Measurements from ENCODE around the gene PARP12. TPM values are rescaled to one million over a fixed set of nuclear protein-coding genes. Genes with fewer than 3 reads are reported as not detected.

The PARP12 gene
- total RNA-seq, 1 donor from 2014 or later = 15.8 TPM

- no peak for DNase-seq (ENCODE audit: low read depth)
Measured at GRCh38 chr7:140017034-140017433, 45.7 kb downstream of the PARP12 start.

- DNase-seq (ENCODE audit: low read depth) = no peak
Measured at GRCh38 chr7:140016540-140016939, 46.2 kb downstream of the PARP12 start.

- DNase-seq (ENCODE audit: low read depth) = no peak
Measured at GRCh38 chr7:140015471-140015970, 47.2 kb downstream of the PARP12 start.

DNA sequence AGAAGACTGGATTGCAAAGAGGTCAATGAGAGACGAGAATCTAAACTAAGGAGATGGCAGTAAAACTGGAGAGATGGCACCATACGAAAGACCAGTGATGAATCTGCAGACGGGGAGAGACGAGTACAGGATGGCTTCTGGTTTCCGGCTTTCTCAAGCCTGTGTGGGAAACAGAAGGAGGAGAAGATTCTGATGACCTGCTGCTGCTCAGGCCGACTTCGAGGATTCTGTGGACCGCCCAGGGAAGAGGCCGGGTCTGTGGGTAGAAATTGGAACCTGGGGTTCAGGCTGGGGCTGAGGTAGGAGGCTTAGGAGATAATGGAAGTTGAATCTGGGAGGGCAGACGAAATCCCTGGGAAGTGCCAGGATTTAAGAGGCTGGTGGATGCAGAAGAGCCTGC lies 48.6 kb downstream of the PARP12 start:
- no peak for DNase-seq (ENCODE audit: low read depth)

DNA sequence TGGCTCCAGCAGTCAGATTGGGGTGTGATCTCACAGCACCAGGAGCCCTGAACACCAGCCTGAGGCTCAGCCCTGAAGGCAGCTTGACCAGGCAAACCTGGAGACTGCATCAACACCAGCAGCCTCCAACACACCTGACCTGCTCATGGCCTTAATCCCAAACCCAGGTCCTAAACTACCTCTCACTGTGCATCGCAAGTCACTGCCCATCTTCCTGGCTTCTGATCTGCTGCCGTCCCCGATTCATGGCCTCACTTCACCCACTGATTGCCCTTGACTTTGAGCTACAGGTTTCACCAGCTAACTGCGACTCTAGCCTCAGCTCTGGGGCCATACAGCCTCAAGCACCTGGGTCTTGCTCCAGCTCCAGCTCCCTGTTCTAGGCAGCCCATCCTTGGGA lies 49.1 kb downstream of the PARP12 start:
- no peak for DNase-seq (ENCODE audit: low read depth)

- no peak for DNase-seq (ENCODE audit: low read depth)
Measured at GRCh38 chr7:140010194-140010895, 52.4 kb downstream of the PARP12 start.

DNA sequence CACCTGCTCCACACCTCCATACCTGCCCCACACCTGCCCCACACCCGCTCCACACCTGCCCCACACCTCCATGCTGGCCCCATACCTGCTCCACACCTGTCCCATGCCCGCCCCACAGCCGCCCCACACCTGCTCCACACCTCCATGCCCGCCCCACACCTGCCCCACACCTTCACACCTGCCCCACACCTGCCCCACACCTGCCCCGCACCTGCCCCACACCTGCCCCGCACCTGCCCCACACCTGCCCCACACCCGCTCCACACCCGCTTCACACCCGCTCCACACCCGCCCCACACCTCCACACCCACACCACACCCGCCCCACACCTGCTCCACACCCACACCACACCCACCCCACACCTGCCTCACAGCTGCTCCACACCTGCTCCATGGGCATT lies 53.0 kb downstream of the PARP12 start:
- no peak for DNase-seq (ENCODE audit: low read depth)

DNA sequence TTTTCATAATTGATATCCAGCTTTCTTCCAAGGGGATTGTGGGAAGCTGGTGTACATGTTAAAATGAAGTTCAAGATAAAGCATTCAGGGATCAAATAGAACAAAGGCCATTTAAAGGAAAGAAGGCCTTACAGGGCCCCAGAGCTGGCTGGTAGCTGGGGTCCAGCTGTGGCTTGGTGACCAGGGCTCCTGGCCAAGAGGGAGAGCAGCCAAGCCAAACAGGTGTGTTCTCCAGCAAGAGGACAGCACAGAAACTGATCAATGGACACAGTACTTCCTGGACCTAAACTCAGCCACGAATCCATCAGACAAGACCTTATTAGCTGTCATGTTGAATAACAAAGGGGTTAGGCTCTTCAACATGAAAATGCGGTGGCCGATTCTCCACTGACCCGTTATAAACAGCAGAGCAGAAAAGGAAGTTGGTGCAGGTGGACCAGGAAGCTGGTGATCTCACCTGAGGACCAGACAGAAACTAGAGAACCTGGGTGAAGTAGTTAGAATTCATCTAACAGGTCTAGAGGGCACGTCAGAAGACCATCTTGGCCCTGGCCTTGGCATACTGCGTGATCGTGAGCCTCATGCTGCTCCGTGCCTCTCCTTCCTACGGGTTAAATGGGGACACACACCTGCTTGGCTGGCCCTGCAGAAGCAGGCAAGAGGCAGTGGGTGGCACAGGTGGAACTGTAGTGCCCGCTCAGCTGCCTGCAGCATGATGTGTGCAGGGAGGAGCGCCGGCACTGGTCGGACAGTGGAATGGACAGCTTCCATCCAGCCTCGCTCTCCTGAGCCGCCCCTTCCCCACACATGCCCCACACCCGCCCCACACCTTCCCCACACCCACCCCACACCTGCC lies 53.8 kb downstream of the PARP12 start:
- DNase-seq (ENCODE audit: low read depth) = no peak

DNA sequence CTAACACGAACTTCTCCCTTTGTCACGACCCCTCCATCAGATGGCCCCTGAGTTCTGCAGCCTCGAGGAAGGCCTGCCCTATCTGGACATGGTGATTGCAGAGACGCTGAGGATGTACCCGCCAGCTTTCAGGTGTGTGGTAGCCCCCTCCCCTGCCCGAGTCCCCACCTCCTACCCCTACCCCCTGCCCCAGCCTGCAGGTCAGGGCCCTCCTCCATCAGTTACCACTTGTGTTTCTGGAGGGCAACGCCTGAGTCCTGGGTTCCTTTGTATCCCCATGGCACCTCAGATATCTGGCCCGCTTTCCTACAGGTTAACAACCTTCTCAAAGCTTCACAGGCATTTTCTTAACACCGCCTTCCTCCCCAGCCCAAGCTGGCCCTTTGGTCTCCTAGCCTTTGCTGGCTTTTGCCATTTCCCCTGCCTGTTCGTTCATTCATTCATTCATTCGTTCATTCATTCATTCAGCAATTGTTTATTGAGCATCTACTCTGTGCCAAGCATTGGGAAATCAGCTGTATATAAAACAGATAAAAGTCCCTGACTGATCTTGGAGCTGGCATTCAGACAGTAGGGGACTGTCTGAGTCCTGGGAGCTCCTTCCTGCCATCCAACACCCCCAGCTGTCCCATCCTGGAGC lies 55.6 kb downstream of the PARP12 start:
- no peak for DNase-seq (ENCODE audit: low read depth)

GRCh38 chr7:140006600-140006999 lies 56.2 kb downstream of the PARP12 start:
- DNase-seq (ENCODE audit: low read depth) = no peak

- peak; percentile 28 for DNase-seq (ENCODE audit: low read depth)
Measured at GRCh38 chr7:140005754-140006503, 56.8 kb downstream of the PARP12 start.

DNA sequence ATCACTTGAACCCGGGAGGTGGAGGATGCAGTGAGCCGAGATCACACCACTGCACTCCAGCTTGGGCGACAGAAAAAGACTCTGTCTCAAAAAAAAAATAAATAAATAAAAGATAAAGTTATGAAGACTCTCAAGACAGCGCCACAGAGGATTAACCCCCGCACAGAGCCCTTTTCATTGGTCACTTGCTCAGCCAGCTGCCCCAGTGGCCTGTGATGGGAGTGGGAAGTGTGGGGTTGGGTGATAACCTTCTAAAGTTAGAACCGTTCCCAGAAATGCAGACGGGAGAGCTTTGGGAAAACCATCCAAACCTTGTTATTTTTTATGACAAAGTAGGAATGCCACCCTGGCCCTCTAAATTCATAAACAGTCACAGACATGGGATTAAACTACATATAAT lies 57.4 kb downstream of the PARP12 start:
- peak; percentile 27 for DNase-seq (ENCODE audit: low read depth)

GRCh38 chr7:140004672-140005071 lies 58.1 kb downstream of the PARP12 start:
- no peak for DNase-seq (ENCODE audit: low read depth)

- peak; percentile 77 for DNase-seq (ENCODE audit: low read depth)
Measured at GRCh38 chr7:140003913-140004382, 58.8 kb downstream of the PARP12 start.

DNA sequence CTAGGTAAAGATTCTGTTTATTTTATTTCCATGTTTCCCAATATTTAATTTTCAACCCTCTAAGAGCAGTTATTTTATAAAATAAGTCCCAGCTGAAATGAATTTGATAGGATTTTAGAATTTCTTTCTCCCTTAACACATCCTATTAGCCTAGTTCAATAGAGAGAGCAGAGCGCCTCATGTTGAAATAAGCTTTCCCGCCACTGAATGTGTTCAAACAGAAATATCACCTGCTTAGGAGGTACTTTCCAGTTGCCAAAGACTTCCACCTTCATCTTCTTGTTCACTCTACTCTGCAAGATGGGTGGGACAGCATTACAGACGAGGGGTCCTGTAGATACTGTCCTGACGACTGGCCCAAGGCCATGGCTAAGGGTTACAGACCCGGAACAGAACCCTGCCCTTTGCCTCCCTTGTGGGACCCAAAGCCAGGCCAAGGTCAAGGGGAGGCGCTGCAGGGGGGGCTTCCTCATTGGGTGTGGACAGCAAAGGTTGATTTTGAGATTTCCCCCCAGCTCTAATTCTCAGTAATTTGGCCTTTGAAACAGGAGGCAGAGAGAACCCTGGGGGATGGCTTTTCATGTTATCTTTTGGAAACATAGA lies 62.0 kb downstream of the PARP12 start:
- DNase-seq (ENCODE audit: low read depth) = no peak

- DNase-seq (ENCODE audit: low read depth) = no peak
Measured at GRCh38 chr7:139999516-139999915, 63.2 kb downstream of the PARP12 start.

GRCh38 chr7:139998572-139998971 lies 64.2 kb downstream of the PARP12 start:
- DNase-seq (ENCODE audit: low read depth) = no peak

DNA sequence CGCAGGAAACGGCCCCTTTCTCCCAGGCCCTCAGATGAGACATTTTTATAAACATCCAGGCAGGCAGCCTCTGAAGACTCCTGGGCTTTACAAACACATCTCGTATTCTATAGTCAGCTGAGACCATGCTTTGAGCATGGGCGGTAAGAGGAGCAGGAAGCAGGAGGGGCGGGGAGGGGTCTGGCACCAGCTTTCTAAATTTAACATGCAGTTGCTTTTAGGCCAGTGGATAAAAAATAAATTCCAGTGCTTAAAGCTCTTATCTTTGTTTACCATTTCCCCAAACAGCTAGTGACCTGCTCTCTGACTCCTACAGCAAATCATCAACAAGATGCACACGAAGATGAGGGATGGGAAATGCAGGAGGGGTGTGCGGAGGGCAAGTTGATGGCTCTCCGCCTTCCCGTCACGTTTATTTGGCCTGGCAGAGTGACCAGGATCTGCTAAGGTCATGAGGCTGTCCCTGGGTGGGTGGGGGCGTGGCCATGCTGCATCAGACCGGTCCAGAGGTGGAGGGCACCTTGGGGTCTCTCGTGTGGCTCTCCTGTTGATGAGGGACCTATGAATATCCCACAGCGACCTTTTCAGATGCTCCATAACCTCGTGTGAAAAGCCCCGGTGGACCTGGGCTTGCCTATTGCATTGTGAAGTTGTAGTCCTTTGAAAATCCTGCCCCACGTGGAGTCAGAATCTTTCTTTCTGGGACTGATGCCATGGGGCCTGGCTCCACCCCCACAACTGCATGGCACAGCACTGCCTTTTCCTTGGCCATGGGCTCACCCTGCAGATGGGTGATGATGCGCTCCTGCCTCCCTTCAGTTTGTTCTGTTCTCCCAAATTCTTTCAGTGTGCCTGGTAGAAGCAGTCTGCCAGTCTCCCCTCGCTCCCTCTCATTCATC lies 67.5 kb downstream of the PARP12 start:
- peak; percentile 67 for DNase-seq (ENCODE audit: low read depth)

DNA sequence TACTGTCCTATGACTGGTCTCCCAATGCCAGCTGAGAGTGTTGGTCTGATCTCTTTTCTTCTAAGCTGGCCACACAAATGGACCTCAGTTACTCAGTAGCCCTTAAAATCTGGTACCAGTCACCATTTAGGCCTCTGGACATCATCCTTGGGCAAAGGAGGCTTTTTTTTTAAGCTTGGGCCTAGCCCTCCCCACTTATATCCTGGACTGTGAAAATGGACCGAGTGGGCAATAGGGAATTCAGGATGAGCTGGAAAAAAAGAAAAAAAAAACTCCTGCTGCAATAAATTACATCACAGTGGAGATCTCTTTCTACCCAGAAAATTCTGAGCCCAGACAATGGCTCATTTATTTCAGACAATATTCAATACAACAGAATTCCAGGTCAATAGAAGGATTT lies 68.4 kb downstream of the PARP12 start:
- peak; percentile 21 for DNase-seq (ENCODE audit: low read depth)

- DNase-seq (ENCODE audit: low read depth) = no peak
Measured at GRCh38 chr7:139993592-139993991, 69.2 kb downstream of the PARP12 start.
